HG03558 (cell line): ENCODE data around the gene RFC5.
"Not testable (repeated sequence)": the region's sequence is repeated elsewhere in the genome, so short reads cannot be mapped to it uniquely, and the experiment has no call there.

Experiments used
- ATAC-seq: cut with Tn5 transposase; IDR thresholded peaks from one replicate; pipeline ENCODE4 v1.9.1; 2021; ENCODE audit warnings: moderate number of reproducible peaks; ENCODE audit not compliant: unreplicated experiment; ENCODE audit errors: extremely low read depth

RFC5 gene, protein sequence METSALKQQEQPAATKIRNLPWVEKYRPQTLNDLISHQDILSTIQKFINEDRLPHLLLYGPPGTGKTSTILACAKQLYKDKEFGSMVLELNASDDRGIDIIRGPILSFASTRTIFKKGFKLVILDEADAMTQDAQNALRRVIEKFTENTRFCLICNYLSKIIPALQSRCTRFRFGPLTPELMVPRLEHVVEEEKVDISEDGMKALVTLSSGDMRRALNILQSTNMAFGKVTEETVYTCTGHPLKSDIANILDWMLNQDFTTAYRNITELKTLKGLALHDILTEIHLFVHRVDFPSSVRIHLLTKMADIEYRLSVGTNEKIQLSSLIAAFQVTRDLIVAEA

DNA sequence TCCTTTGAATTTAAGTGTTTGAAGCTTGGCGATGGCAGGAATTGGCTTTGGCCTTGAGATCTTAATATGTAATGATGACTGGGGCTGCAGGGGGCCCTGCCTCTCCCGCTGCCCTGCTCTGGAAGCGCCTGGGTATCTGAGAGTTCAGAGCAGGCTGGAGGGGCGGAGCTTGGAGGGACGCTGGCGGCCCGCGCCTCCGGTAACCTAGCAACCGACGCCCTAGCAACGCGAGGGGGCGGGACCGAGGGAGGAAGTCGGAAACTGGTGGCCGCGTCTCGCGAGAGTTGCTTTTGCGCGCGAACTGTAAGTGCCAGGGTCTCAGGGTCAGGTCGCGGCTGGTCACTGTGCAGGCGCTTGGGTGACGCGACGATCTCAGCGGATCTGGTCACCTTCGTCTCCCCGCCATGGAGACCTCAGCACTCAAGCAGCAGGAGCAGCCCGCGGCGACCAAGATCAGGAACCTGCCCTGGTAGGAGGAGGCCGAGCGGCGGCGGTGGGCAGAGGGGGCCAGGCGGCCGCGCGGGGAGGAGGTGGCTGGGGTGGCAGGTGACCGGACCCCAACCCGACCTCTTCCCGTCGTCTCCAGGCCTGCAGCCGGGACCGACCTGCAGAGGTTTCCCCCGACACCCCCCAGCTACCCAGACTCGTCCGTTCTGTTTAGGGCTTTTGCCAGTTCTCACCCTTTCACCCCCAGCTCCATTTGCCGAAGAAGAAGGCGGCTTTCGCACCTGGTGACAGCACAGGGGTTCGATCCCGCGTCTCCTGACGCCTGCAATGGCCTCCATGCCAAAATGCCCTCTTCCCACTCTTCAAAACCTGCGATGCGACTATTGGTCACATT, at the start of gene RFC5:
RFC5 (plus strand) TSS at position 280 of the 841 bp plus-strand sequence; CDS start at position 405, 125 bp downstream.
- ATAC-seq = peak; percentile 95

DNA sequence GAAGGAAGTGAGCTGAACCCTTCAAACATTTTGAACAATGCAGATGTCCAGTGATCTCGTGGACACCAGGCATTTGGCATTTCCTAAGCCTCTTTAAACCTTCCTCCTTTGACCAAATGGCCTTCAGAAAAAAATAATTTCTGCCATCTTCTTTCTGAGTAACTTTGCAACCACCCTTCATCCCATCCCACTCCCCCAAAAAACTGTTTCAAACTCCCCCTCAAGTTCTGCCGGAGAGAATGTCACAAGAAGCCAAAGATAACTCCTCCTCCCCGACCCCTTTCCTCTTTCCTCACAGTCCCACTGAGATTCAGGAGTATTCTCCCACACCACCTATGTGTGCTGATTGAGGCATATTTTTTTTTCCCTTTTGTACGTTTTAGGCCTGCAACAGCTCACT, 49.5 kb upstream of the RFC5 start:
- ATAC-seq = no peak

DNA sequence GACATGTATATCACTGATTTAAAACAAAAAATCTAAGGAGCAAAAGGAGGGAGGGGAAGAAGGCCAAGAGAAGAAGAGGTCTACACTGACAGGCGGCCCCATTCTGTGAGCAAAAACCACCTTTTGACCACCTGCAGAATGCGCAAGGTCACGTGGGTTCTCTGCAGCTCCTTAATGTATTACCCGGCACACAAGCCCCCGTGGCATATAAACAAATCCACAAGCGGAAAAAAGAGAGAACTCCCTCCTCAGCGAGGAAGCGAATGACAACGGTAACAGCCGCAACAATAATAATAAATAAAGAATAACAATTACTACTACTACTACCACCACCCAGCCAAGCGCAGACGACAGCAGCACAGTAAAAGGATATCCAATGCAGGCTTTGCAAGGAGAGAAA, 49.0 kb upstream of the RFC5 start:
- no peak for ATAC-seq

DNA sequence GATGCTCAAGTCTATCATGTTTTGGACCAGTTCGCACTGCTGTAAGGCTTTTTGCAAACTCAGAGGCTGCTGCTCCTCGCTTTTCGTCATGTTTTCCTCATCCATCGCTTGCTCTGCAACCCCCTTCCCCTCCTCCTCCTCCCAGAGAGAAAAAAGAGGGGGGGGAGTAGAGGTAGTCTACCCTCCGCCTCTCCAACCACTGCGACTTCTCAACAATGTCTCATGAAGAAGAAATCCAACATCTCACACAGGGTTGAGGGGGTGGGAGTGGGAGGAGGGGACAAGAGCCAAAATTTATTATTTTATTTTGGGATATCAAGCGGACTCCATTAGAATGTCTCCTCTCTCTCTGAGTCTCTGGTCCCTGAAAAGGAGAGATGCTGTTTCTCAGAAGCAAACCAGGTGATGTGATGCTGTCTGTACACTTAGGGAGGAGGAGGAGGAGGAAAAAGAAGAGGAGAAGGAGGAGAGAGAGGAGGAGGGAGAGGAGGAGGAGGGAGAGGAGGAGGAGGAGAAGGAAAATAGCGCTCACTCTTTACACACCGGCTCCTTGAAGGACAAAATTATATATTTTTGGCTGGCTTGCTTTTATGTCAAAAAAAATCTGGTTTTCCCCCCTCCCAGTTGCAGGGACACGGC, 48.2 kb upstream of the RFC5 start:
- ATAC-seq = no peak

DNA sequence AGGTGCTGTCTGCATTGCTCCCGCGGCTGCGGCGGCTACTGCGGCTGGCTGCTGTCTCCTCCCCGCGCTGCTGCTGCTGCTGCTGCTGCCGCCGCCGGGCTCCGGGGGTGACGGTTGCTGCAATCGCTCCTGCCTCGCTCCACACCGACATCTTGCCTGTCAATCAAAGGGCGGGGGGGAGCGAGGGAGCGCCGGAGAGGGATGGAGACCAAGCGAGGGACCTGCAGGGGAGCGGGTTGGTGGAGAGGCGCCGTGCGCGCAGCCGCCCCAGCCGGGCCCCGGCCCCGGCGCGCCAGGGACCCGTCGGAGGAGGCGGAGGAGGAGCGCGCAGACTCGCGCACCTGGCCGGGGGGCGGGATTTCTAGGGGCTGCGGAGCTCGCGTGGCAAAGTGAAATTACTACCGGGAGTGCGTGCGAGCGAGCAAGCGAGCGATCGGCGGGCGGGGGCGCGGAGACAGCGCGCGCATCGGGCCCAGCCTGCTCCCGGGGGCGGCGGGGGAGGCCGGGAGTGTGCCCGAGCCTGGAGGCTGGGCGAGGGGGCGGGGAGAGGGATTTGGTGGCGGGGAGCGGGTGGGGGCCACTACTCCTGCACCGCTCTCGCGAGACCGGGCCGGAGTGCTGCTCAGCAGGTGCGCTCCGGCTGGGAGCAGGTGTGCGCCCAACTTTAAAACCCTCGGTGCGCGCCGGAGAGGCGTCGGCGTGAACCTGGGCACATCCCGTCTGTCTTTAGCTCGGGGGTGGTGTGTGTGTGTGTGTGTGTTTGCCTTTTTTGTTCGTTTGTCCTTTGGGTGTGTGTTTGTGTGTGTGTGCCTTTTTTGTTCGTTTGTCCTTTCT, 47.5 kb upstream of the RFC5 start, which contains the start of gene KSR2:
KSR2 (minus strand) TSS at position 165 of the 834 bp plus-strand sequence. CDS start 735 bp downstream, outside the sequence.
- ATAC-seq = no peak

DNA sequence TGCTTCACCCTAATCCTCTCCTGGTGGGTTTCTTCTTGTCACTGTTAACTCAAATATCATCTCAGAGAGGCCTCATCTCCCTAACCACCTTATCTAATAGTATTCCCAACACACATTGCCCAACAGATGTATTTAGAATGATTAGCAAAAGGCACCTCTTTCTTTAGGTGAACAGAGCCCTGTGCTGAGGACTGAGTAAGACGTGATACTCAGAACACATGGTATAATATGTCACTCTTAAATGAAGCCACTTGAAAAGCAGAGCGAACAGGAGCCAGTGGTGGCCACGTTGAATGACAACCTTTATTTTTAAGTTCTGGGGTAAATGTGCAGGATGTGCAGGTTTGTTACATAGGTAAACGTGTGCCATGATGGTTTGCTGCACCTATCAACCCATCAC, 46.2 kb upstream of the RFC5 start:
- ATAC-seq = no peak

DNA sequence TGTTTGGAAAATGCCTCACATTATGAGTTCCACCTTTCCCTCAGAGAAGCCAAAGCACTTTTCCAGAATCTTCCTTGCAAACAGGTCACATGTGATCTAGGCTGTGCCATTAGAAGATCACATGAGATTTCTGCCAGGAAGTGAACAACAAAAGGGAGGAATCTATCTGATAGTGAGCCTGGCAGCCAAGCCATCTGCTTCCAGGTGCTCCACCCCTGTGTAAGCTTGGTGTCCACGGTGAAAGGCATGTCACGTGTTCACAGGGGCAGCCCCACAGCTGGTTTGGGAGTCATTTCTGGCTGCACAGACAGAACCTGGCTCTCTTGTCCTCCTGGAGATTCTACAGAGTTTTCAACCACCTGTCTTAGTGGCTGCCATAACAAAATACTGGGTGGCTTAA, 44.2 kb upstream of the RFC5 start:
- ATAC-seq = no peak

DNA sequence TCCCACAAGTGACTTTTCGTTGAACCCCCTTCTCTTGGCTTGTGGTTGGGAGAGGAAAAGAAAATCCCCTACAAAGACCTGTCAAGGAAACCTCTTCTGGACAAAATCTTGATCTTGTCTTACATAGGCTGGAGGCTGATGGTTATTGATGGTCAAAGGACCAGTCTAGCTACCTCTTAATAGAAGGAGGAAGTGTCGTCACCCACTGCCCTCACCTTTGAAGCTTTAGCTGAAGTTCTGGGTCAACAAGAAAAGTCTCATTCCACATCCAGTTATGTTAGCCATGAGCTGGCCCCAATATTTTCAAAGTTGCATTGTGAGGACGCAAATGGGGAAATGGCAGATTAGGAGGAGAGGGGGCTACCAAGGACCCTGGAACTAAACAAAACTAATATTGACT, 41.5 kb upstream of the RFC5 start:
- ATAC-seq = no peak

DNA sequence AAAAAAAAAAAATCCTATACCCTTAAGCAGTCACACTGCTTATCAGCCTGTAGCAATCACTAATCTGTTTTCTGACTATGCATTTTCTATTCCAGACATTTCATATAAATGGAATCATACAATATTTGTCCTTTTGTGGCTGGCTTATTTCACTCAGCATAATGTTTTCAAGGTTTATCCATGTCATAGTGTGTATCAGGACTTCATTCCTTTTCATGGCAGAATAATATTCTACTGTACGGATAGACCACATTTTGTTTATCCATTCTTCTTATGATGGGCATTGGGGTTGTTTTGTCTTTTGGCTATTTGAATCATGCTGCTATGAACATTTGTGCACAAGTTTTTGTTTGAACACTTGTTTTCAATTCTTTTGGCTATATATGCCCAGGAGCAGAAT, 39.1 kb upstream of the RFC5 start:
- no peak for ATAC-seq

DNA sequence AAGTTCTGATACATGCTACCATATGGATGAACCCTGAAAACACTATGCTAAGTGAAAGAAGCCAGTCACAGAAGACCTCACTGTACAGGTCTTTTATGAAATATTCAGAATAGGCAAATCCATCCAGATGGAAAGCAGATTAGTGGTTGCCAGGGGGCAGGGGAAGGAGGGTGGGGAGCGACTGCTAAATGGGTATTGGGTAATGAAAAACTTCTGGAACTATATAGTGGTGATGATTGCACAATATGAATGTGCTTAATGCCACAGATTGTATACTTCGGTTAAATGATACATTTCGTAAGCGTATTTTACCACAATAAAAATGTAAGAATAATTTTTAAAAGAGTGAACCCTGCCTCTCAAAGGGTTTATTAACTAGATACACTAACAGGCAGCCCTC, 35.9 kb upstream of the RFC5 start:
- ATAC-seq = no peak

DNA sequence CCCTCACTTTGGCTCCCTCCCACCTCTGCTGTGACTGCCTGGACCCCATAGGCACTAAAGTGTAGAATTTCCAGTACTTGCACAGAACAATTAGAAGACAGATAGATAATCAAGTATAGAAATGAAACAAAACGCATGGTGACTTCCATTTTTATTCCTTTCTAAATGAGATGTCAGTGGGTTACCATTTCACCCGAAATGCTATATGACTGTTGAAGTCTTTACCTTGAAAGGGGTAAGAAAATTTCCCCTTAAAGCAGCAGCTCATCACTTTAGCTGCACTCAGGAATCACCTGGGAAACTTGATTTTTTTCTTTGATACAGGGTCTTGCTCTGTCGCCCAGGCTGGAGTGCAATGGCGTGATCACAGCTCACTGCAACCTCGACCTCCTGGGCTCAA, 35.2 kb upstream of the RFC5 start:
- no peak for ATAC-seq

DNA sequence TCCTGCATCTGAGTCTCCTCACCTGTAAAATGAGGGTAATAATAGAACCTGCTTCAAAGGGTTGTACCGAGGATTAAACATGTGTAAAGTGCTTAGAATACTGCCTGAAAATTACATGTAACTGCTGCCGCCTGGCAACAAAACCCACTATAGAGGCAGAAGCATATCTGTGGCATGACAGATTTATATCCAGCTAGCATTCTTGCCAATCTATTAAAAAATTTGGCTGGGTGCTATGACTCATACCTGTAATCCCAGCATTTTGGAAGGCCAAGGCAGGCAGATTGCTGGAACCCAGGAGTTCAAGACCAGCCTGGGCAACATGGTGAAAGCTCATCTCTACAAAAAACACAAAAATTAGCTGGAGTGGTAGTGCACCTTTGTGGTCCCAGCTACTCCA, 31.3 kb upstream of the RFC5 start:
- no peak for ATAC-seq

DNA sequence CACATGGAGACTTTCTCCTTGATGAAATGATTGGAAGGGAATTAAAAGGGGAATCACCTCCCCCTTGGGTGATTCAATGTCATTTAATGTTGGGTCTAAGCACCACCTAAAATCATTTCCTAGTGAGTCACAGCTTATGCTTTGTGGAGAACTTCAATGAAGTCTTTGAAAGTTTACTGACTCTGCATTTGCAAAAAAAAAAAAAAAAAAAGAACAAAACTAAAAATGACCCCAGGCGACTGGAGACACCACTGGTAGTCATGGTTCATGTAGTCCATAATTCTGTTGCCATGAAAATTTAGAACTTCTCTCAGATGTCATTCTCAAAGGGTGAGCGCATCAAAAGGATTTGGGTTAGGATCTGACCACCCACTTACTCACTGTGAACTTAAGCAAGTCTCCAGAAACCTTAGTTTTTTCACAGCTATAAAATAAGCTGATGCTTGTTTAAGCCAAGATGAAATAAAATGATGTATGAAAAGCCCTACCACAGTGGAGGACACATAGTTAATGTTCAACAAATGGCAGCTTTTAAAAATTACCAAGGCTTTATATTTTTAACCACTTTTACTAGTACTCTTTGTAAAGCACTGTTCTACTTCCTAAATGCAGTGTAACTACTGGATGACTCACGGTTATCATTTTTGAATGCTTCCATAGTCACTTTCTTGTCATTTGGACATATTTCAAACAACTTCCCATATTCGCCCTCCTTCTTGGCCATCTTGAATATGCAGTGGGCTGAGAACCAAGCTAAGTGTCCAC, 29.6 kb upstream of the RFC5 start:
- ATAC-seq = no peak

DNA sequence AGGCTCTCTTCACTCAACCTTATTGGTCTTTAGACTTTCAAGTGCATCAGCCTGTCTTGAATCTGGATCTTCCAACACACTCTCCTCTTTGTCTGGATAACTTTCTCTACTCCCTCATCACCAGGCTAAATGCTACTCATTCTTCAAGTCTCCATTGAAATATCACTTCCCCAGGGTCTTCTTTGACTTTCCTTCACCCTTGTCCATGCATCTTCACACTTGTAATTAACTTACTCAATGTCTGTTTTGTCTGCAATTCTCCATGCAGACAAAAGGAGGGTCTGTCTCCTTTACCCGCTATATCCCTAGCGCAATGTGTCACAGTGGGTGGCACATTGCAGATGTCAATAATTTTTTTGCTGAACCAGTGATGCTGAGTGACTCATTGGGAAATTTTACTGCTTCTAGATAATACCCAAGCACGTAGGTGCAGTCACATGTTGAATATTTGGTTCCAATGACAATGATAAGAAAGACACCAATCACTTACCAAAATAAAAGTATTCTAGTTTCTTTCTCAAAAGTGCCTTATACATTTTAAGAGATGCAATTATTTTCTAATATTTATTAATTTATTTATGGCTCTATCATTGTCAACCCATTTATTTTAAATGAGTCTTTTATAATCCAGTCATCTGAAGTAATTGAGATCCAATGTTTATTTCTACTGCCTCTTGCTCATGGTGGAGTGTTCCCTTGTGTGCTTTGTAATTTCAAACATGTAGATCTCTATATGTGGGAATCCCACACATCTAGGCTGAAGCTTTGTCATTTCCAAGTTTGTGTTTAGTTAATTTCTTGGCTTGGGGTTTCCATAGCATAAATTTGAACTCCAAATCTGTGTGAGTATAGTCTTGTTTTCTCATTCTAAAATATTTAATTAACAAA, 21.7 kb upstream of the RFC5 start:
- ATAC-seq = no peak

DNA sequence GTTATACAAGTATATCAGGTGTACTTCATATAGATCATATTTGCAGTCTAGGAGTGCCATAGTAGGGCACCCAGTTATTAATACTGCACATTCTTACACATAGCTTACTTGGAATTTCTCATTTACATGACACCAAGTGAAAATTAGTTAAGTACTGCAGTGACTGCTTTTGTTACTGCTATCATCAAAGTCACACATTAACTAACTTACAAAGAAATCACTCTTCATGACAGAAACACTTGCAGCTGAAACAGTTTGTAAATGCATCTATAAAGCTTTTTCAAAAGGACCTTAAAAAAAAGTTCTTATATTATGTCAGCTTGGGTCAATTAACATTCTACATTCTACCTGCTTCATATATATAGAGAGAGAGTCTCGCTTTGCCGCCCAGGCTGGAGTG, 17.8 kb upstream of the RFC5 start:
- ATAC-seq = no peak

DNA sequence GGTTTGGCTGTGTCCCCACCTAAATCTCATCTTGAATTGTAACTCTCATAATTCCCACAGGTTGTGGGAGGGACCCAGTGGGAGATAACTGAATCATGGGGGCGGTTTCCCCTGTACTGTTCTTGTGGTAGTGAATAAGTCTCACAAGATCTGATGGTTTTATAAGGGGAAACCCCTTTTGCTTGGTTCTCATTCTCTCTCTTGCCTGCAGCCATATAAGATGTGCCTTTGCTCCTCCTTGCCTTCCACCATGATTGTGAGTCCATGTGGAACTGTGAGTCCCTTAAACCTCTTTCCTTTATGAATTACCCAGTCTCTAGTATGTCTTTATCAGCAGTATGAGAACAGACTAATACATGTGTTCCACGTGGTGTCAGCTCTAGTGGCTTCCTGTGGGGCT, 16.7 kb upstream of the RFC5 start:
- not testable (repeated sequence) for ATAC-seq

DNA sequence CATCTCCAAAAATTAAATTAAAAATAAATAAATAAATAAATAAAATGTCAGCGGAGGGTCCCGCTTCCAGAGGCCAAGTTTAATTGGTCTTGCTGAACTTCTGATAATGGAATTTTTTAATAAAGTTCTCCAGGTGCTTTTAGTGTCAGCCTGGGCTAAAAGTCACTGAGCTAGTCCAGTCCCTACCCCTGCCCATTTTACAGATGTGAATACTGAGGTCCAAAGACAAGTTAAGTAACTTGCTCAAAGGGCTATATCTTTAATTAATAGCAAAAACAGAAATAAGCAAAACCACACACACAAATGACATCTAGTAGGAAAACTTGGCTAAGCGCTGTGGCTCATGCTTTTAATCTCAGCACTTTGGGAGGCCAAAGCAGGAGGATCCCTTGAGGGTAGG, 5.6 kb upstream of the RFC5 start:
- no peak for ATAC-seq

DNA sequence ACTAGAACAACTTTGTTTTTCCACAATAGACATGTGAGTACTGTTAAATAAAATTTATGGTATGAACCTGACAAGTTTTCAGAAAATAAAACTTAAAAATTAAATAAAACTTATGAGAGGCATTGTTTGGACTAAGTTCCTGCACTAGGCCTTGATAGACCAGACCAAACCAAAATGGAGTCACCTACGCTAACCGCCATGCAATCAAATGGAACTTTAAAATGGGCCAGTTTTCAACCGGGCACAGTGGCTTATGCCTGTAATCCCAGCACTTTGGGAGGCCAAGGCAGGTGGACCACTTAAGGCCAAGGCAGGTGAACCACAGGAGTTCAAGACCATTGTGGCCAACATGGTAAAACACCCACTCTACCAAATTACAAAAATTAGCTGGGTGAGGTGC, 5.1 kb upstream of the RFC5 start:
- no peak for ATAC-seq

DNA sequence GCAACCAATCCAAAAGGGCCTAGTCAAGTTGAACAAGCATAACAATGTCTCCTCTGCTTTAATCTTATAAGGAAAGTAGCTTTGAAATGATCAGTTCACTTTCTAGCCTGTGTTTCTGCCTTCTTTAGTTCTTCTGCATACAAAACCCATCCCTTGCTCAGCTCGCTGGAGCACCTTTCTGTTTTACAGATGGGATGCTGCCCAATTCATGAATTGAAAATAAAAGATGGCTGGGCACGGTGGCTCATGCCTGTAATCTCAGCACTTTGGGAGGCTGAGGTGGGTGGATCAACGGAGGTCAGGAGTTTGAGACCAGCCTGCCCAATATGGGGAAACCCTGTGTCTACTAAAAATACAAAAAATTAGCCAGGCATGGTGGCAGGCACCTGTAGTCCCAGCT, 4.5 kb upstream of the RFC5 start:
- no peak for ATAC-seq
